ENCODE results near the gene PPP1CA. TPM values are rescaled to one million over a fixed set of nuclear protein-coding genes. Genes with fewer than 3 reads are reported as not detected.

PPP1CA gene
- total RNA-seq, 1 experiment from 2014 or later = 238 TPM

DNA sequence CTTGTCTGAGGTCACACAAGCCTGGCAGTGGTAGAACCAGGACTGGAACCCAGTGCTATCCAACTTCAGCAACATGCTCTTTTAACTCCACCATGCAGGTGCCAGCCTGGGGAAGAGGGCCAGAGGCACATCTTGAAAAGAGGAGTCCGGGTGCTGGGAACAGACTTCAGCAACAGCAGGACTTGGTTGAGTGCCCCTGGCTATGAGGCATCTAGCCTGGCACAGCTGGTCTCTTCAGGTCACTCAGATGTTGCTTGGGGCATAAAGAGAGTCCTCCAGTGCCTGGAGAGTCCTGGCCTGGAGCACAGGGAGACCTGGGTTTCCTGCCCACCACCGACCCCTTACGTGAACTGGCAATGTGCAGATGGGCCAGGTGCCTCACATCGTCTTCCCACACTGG, 23.1 kb downstream of the PPP1CA start:
- Histone ChIP-seq H2AFZ (ENCODE audit: low read depth, low read length, poor library complexity, severe bottlenecking) (no peak overlapping the region), H4K20me1 (ENCODE audit: insufficient read depth) (no peaks in the 10 kb centered on the region), H3K4me3 (replicated peaks in 1 of 2; ENCODE audit: low read depth in 1 of 2, low read length in 2 of 2) (peak overlapping the region in 1 of 2 experiments; percentile 45; a peak in 1 of 4 replicates), H3K36me3 (ENCODE audit: control insufficient read depth in 1 of 2, insufficient read depth in 2 of 2, low read length in 2 of 2) (no peaks in the 10 kb centered on the region), H3K9ac (ENCODE audit: low read length) (peak overlapping the region; percentile 69), H3K4me1 (ENCODE audit: control insufficient read depth in 1 of 2, insufficient read depth in 2 of 2, low read length in 2 of 2) (peaks cover 72 to 88% of the 10 kb centered on the region in 2 experiments), H3K79me2 (ENCODE audit: insufficient read depth, low read length) (no peaks in the 10 kb centered on the region), H3K9me2 (ENCODE audit: insufficient read depth) (no peaks in the 10 kb centered on the region), H3K27ac (ENCODE audit: low read depth, low read length) (peak overlapping the region; percentile 70), H3K9me3 (ENCODE audit: control insufficient read depth in 1 of 2, insufficient read depth in 1 of 2, low read depth in 1 of 2, low read length in 2 of 2) (no peaks in the 10 kb centered on the region), H3K27me3 (ENCODE audit: insufficient read depth, low read length) (no peaks in the 10 kb centered on the region), H3K4me2 (ENCODE audit: low read length) (peak overlapping the region; percentile 88)
- no peak for ATAC-seq
- intact Hi-C loops (cut with micrococcal nuclease) = no loop called here
- POLR2A ChIA-PET = interaction anchor here (15.1 kb wide), 1 partner anchor 24 kb away, joined by 210 read pairs; the partner anchor contains the start of gene POLD4
- RAD21 ChIA-PET (ENCODE audit: low non-redundant PET in 1 of 2, low total read pairs in 2 of 2, uncharacterized antibody in 2 of 2, unreplicated experiment in 2 of 2) = interaction anchor here (0.7 to 5.0 kb wide), 3 partner anchors 9 to 23 kb away, joined by 6 to 76 read pairs (median 44); partner anchors contain the start of gene POLD4 (in 1 of the 2)
- CTCF ChIA-PET = interaction anchor here (2.8 to 15.5 kb wide), 3 partner anchors 22 to 117 kb away, joined by 11 to 456 read pairs (median 50); partner anchors contain the start of gene POLD4
- TF ChIP-seq POLR2A (IDR thresholded peaks at IDR 0.05; ENCODE audit: borderline replicate concordance, extremely low read depth, insufficient read depth, insufficient read length) = no peak
- TF ChIP-seq FOSL1 (IDR thresholded peaks at IDR 0.05; ENCODE audit: low read depth) = no peak
- TF ChIP-seq, protein P1, sequence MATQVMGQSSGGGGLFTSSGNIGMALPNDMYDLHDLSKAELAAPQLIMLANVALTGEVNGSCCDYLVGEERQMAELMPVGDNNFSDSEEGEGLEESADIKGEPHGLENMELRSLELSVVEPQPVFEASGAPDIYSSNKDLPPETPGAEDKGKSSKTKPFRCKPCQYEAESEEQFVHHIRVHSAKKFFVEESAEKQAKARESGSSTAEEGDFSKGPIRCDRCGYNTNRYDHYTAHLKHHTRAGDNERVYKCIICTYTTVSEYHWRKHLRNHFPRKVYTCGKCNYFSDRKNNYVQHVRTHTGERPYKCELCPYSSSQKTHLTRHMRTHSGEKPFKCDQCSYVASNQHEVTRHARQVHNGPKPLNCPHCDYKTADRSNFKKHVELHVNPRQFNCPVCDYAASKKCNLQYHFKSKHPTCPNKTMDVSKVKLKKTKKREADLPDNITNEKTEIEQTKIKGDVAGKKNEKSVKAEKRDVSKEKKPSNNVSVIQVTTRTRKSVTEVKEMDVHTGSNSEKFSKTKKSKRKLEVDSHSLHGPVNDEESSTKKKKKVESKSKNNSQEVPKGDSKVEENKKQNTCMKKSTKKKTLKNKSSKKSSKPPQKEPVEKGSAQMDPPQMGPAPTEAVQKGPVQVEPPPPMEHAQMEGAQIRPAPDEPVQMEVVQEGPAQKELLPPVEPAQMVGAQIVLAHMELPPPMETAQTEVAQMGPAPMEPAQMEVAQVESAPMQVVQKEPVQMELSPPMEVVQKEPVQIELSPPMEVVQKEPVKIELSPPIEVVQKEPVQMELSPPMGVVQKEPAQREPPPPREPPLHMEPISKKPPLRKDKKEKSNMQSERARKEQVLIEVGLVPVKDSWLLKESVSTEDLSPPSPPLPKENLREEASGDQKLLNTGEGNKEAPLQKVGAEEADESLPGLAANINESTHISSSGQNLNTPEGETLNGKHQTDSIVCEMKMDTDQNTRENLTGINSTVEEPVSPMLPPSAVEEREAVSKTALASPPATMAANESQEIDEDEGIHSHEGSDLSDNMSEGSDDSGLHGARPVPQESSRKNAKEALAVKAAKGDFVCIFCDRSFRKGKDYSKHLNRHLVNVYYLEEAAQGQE (IDR thresholded peaks at IDR 0.05; ENCODE audit: low read depth) = no peak
- no peak for TF ChIP-seq EZH2phosphoT487 (IDR thresholded peaks at IDR 0.05; ENCODE audit: borderline replicate concordance)
- no peak for TF ChIP-seq JUND (IDR thresholded peaks at IDR 0.05)
- TF ChIP-seq ELF1 (IDR thresholded peaks at IDR 0.05; ENCODE audit: borderline replicate concordance, low read depth) = no peak
- no peak for TF ChIP-seq YY1 (IDR thresholded peaks at IDR 0.05; ENCODE audit: extremely low read depth, insufficient replicate concordance, low read depth, low read length)
- TF ChIP-seq SRF (IDR thresholded peaks at IDR 0.05; ENCODE audit: low read depth) = no peak
- no peak for TF ChIP-seq SP1 (IDR thresholded peaks at IDR 0.05; ENCODE audit: low read depth)
- TF ChIP-seq EZH2 (IDR thresholded peaks at IDR 0.05) = no peak
- no peak for TF ChIP-seq CEBPB (IDR thresholded peaks at IDR 0.05; ENCODE audit: low read depth)
- TF ChIP-seq, protein P2, sequence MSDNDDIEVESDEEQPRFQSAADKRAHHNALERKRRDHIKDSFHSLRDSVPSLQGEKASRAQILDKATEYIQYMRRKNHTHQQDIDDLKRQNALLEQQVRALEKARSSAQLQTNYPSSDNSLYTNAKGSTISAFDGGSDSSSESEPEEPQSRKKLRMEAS (IDR thresholded peaks at IDR 0.05) = no peak
- no peak for TF ChIP-seq ZFX (IDR thresholded peaks at IDR 0.05)
- no peak for TF ChIP-seq ATF3 (IDR thresholded peaks at IDR 0.05)
- no peak for TF ChIP-seq CTCF (IDR thresholded peaks at IDR 0.05 in 2 of 3, conservative IDR thresholded peaks at IDR 0.05 in 1 of 3; ENCODE audit: borderline replicate concordance in 1 of 3, insufficient read depth in 1 of 3, low read depth in 2 of 3, low read length in 2 of 3)
- TF ChIP-seq RAD21 (IDR thresholded peaks at IDR 0.05; ENCODE audit: low read depth) = no peak
- no TSS peak for BruUV-seq (replicated peaks)
- DNase-seq (ENCODE audit: low read depth, low spot score) = no peak
